HepG2 (cell line): Measurements from ENCODE around the gene CCDC57. TPM values are rescaled to one million over a fixed set of nuclear protein-coding genes. Genes with fewer than 3 reads are reported as not detected.
A peak's percentile ranks its signal among the peaks of the same experiment; 100 is the strongest.

ENCODE experiments used
- BRCA1 ChIP-seq: sonication (generic); formaldehyde crosslinking; IDR thresholded peaks from 2 replicates; pipeline ENCODE4 v1.4.0; 2020; ENCODE audit warnings: missing genetic modification reagents
- CBFB ChIP-seq: sonication (generic); formaldehyde crosslinking; IDR thresholded peaks from 2 replicates; pipeline ENCODE4 v1.4.0; 2020; ENCODE audit warnings: missing genetic modification reagents
- FOSL1 ChIP-seq: sonication (generic); formaldehyde crosslinking; IDR thresholded peaks from 2 replicates; pipeline ENCODE4 v1.9.0; 2021; ENCODE audit warnings: missing genetic modification reagents, borderline replicate concordance
- HNRNPK ChIP-seq: fragments of 200-400 bp; formaldehyde crosslinking; IDR thresholded peaks from 2 replicates; pipeline ENCODE4 v1.6.1; 2018; ENCODE audit warnings: low read length, low read depth, moderate library complexity, mild to moderate bottlenecking; ENCODE audit not compliant: poor library complexity, severe bottlenecking
- KIAA2018 ChIP-seq: sonication (generic); formaldehyde crosslinking; IDR thresholded peaks from 2 replicates; pipeline ENCODE4 v1.5.0; 2020; ENCODE audit warnings: mild to moderate bottlenecking, missing genetic modification reagents, borderline replicate concordance
- KMT2A ChIP-seq: sonication (generic); formaldehyde crosslinking; IDR thresholded peaks from 2 replicates; pipeline ENCODE4 v1.4.0; 2020; ENCODE audit warnings: missing genetic modification reagents
- MATR3 ChIP-seq: sonication (generic); formaldehyde crosslinking; IDR thresholded peaks from 2 replicates; pipeline ENCODE4 v1.4.0; 2020; ENCODE audit warnings: missing genetic modification reagents
- MEIS1 ChIP-seq: sonication (generic); formaldehyde crosslinking; IDR thresholded peaks from 2 replicates; pipeline ENCODE4 v1.9.0; 2021; ENCODE audit warnings: mild to moderate bottlenecking, missing genetic modification reagents, moderate library complexity, borderline replicate concordance
- NBN ChIP-seq: fragments of 450-650 bp; conservative IDR thresholded peaks from 2 replicates; pipeline ENCODE4 v1.6.1; 2017
- NCOA5 ChIP-seq: sonication (generic); formaldehyde crosslinking; IDR thresholded peaks from 2 replicates; pipeline ENCODE4 v1.4.0; 2020; ENCODE audit warnings: missing genetic modification reagents
- RAD21 ChIP-seq: fragments of 450-650 bp; formaldehyde crosslinking; IDR thresholded peaks from 2 replicates; pipeline ENCODE4 v1.5.0; 2020; ENCODE audit warnings: mild to moderate bottlenecking
- RELA ChIP-seq: sonication (generic); formaldehyde crosslinking; IDR thresholded peaks from 2 replicates; pipeline ENCODE4 v1.4.0; 2020; ENCODE audit warnings: missing genetic modification reagents
- SMC3 ChIP-seq: IDR thresholded peaks from 2 replicates; pipeline ENCODE4 v1.6.1; 2011; ENCODE audit warnings: low read length, improper control_type of control experiment
- ZFAT ChIP-seq: sonication (generic); formaldehyde crosslinking; conservative IDR thresholded peaks from 2 replicates; pipeline ENCODE4 v1.8.1; 2023; ENCODE audit warnings: missing genetic modification reagents, inconsistent platforms
- ZKSCAN5 ChIP-seq: sonication (generic); formaldehyde crosslinking; IDR thresholded peaks from 2 replicates; pipeline ENCODE4 v1.5.1; 2020; ENCODE audit warnings: mild to moderate bottlenecking, missing genetic modification reagents
- ZNF468 ChIP-seq: sonication (generic); formaldehyde crosslinking; IDR thresholded peaks from 2 replicates; pipeline ENCODE4 v1.8.0; 2022; ENCODE audit warnings: mild to moderate bottlenecking, moderate library complexity, missing genetic modification reagents
- ZNF484 ChIP-seq: sonication (generic); formaldehyde crosslinking; IDR thresholded peaks from 2 replicates; pipeline ENCODE4 v1.5.1; 2020; ENCODE audit warnings: mild to moderate bottlenecking, low read depth, missing genetic modification reagents, borderline replicate concordance
- ZNF614 ChIP-seq: IDR thresholded peaks from 2 replicates; pipeline ENCODE4 v1.6.1; 2018; ENCODE audit warnings: missing biosample characterization, missing genetic modification reagents, inconsistent platforms, borderline replicate concordance
- polyA plus RNA-seq, 8 experiments: library from polyadenylated mRNA; depleted of rRNA in 3 of 8; stranded (reverse) in 7 of 8; unstranded in 1 of 8; fragments of >200 nt; fragmentation: Illumina TruSeq in 4 of 8; extraction: Trizol in 4 of 8; gene quantifications; 2 replicates each; pipeline versions ENCODE4 v1.2.1 to v1.2.3, GENCODE V29; 2011 to 2016; ENCODE audit warnings: low read depth in 4 of 8, missing spikeins in 1 of 8, mixed read lengths in 1 of 8; ENCODE audit not compliant: insufficient read depth in 1 of 8
- total RNA-seq, 5 experiments: library from RNA; depleted of rRNA; stranded (reverse); fragments of >200 nt; fragmentation: Illumina TruSeq; extraction: Trizol; gene quantifications; 2 replicates each; pipeline ENCODE4 v1.2.3, GENCODE V29; 2016; ENCODE audit warnings: low read depth in 1 of 5
- TF ChIP-seq, protein P1 (sequence below): sonication (generic); formaldehyde crosslinking; IDR thresholded peaks from 2 replicates; pipeline ENCODE4 v1.9.0; 2021; ENCODE audit warnings: missing genetic modification reagents, borderline replicate concordance
- TF ChIP-seq, protein P2 (sequence below): sonication (generic); formaldehyde crosslinking; IDR thresholded peaks from 2 replicates; pipeline ENCODE4 v1.4.0; 2020; ENCODE audit warnings: mild to moderate bottlenecking, missing genetic modification reagents

The CCDC57 gene
- total and polyA plus RNA-seq, 2 of the 13 experiments (the other 11 are each of a cell fraction or from before 2014, with no cell fraction given): 59.3 to 59.9 TPM

GRCh38 chr17:82228278-82228841 lies 15.7 kb upstream of the CCDC57 start (continued):
- TF ChIP-seq KMT2A: peak; percentile 26; the same call in 1 of the 2 replicates
- TF ChIP-seq ZNF614 (CRISPR knock-in tag): no peak
- no peak for TF ChIP-seq KIAA2018 (CRISPR knock-in tag)
- TF ChIP-seq SMC3: no peak
- TF ChIP-seq HNRNPK: peak; percentile 88
- 0 out of 2 replicates have a peak, but pooled peaks have one; percentile 16 for TF ChIP-seq BRCA1
- TF ChIP-seq CBFB (CRISPR knock-in tag): no peak
- TF ChIP-seq NBN: no peak
- TF ChIP-seq ZFAT: no peak
- no peak for TF ChIP-seq FOSL1
- no peak for TF ChIP-seq NCOA5 (CRISPR knock-in tag)
- TF ChIP-seq RELA: no peak; the same call in 1 of the 2 replicates
- TF ChIP-seq ZKSCAN5 (CRISPR knock-in tag): no peak
- TF ChIP-seq ZNF468: peak; percentile 6; the same call in 1 of the 2 replicates
- TF ChIP-seq MATR3 (CRISPR knock-in tag): no peak
- TF ChIP-seq, protein P1, sequence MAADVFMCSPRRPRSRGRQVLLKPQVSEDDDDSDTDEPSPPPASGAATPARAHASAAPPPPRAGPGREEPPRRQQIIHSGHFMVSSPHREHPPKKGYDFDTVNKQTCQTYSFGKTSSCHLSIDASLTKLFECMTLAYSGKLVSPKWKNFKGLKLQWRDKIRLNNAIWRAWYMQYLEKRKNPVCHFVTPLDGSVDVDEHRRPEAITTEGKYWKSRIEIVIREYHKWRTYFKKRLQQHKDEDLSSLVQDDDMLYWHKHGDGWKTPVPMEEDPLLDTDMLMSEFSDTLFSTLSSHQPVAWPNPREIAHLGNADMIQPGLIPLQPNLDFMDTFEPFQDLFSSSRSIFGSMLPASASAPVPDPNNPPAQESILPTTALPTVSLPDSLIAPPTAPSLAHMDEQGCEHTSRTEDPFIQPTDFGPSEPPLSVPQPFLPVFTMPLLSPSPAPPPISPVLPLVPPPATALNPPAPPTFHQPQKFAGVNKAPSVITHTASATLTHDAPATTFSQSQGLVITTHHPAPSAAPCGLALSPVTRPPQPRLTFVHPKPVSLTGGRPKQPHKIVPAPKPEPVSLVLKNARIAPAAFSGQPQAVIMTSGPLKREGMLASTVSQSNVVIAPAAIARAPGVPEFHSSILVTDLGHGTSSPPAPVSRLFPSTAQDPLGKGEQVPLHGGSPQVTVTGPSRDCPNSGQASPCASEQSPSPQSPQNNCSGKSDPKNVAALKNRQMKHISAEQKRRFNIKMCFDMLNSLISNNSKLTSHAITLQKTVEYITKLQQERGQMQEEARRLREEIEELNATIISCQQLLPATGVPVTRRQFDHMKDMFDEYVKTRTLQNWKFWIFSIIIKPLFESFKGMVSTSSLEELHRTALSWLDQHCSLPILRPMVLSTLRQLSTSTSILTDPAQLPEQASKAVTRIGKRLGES: no peak
- TF ChIP-seq ZNF484 (CRISPR knock-in tag): no peak
- TF ChIP-seq RAD21: no peak
- no peak; the same call in 1 of the 2 replicates for TF ChIP-seq MEIS1
- TF ChIP-seq, protein P2, sequence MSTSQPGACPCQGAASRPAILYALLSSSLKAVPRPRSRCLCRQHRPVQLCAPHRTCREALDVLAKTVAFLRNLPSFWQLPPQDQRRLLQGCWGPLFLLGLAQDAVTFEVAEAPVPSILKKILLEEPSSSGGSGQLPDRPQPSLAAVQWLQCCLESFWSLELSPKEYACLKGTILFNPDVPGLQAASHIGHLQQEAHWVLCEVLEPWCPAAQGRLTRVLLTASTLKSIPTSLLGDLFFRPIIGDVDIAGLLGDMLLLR (CRISPR knock-in tag): no peak
